ENCODE measurements around the gene MADD. TPM values are rescaled to one million over a fixed set of nuclear protein-coding genes. Genes with fewer than 3 reads are reported as not detected.

MADD gene
- total RNA-seq, 1 experiment from 2014 or later, result 41.0 TPM

DNA sequence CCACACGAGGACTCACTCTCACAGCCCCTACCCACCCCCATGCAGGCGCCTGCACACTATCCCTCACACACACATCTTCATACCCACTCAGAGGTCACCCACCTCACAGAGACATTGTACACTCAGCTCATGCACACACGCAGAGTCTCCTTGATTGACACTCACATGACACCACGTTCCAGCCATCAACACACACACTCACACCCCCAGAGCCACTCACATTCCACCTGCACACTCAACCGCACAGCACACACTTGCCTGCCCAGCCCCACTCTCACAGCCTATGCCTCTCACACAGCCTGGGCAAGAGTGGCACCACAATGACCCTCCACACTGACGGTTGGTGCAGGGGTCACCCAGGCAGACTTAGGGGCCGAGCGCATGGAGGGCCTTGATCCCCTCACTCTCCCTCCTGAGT, 106.2 kb downstream of the MADD start:
- no peak overlapping the region for H3T11ph ChIP-seq (ENCODE audit: low read length)

More for the DNA sequence above, 106.2 kb downstream of the MADD start:
- H3K23me2 ChIP-seq (ENCODE audit: insufficient read length, low read depth, low read length, poor library complexity, severe bottlenecking), result no peaks in the 10 kb centered on the region
- H4K5ac ChIP-seq (ENCODE audit: insufficient read length, low read depth, low read length), result no peak overlapping the region
- H4K20me1 ChIP-seq (ENCODE audit: control insufficient read depth, insufficient read depth, insufficient read length), result no peaks in the 10 kb centered on the region
- WGBS (ENCODE audit: extremely low coverage, insufficient read length, low lambda C conversion rate), result no CpG with 5 or more reads among the region's 8 CpGs
- H3K4me1 ChIP-seq (ENCODE audit: insufficient read depth, low read length), result no peaks in the 10 kb centered on the region
- H2BK12ac ChIP-seq (ENCODE audit: insufficient read length, low read depth, low read length), result no peak overlapping the region
- Mint-ChIP-seq H3K27me3 (ENCODE audit: low read depth) (no peaks in the 10 kb centered on the region), H3K27ac (peak overlapping the region in 1 of 3 experiments; percentile 8; a peak in 2 of 7 replicates), H3K4me3 (no peak overlapping the region), H3K9me3 (no peaks in the 10 kb centered on the region), H3K4me1 (peaks cover 3 to 4% of the 10 kb centered on the region in 2 experiments; a peak in 3 of 4 replicates), H3K36me3 (ENCODE audit: insufficient read depth in 1 of 3, low read depth in 3 of 3) (no peaks in the 10 kb centered on the region)
- no peak overlapping the region for H2BK20ac ChIP-seq (ENCODE audit: low read depth, low read length, poor library complexity, severe bottlenecking)
- H2AFZ ChIP-seq (ENCODE audit: low read length), result no peak overlapping the region
- no peak overlapping the region for H3K9ac ChIP-seq (ENCODE audit: extremely low read depth, insufficient read length, low read length)
- H3K79me2 ChIP-seq (ENCODE audit: insufficient read depth, low read length), result no peaks in the 10 kb centered on the region
- H3K79me1 ChIP-seq (ENCODE audit: insufficient read depth, low read depth, low read length, poor library complexity, severe bottlenecking), result no peaks in the 10 kb centered on the region
- H2AK5ac ChIP-seq (ENCODE audit: insufficient read length, low read length), result no peak overlapping the region
- H3K4ac ChIP-seq (ENCODE audit: low read depth, low read length), result no peak overlapping the region
- H3K27ac ChIP-seq (ENCODE audit: insufficient read length, low read depth, low read length), result no peak overlapping the region
- DNase-seq, result no peak
- no peak for TF ChIP-seq CTCF (conservative IDR thresholded peaks at IDR 0.05)
- no peak overlapping the region for H3K18ac ChIP-seq (ENCODE audit: insufficient read length, low read depth, low read length)
- H2BK120ac ChIP-seq (ENCODE audit: low read depth, low read length, poor library complexity, severe bottlenecking), result no peak overlapping the region
- H3K9me3 ChIP-seq (ENCODE audit: control insufficient read depth, low read depth, low read length), result no peaks in the 10 kb centered on the region
- H3K4me2 ChIP-seq (ENCODE audit: insufficient read depth, insufficient read length, low read length), result no peak overlapping the region
- no peak overlapping the region for H4K91ac ChIP-seq (ENCODE audit: insufficient read length, low read depth, low read length)
- no peaks in the 10 kb centered on the region for H3K27me3 ChIP-seq (ENCODE audit: insufficient read depth, low read length)
- no peak overlapping the region for H3K14ac ChIP-seq (ENCODE audit: insufficient read depth, low read length)
- H3K23ac ChIP-seq (ENCODE audit: insufficient read length, low read depth, low read length), result no peak overlapping the region
- no peak overlapping the region for H2BK15ac ChIP-seq (ENCODE audit: low read depth, low read length)
- no peak overlapping the region for H4K8ac ChIP-seq (replicated peaks; ENCODE audit: insufficient read length, low read depth, low read length)
- no peak overlapping the region for H2BK5ac ChIP-seq (ENCODE audit: insufficient read length, low read length)
- H3K56ac ChIP-seq (ENCODE audit: insufficient read length, low read depth, low read length), result no peak overlapping the region
